ENCODE results near the gene TRIM21.
"Not testable (repeated sequence)": the region's sequence is repeated elsewhere in the genome, so short reads cannot be mapped to it uniquely, and the experiment has no call there.

Gene TRIM21

GRCh38 chr11:4393209-4393857 is at the start of gene TRIM21:
Gene TRIM21 (minus strand): TSS chr11:4393702. CDS start chr11:4390409, 3,293 bp downstream.
- DNase-seq: peak; percentile 90

- no peak for DNase-seq
Measured at GRCh38 chr11:4441515-4441914, 48.0 kb upstream of the TRIM21 start.

GRCh38 chr11:4436411-4436810 is 42.9 kb upstream of the TRIM21 start:
- no peak for DNase-seq

- no peak for DNase-seq
Measured at GRCh38 chr11:4433856-4434255, 40.4 kb upstream of the TRIM21 start.

- no peak for DNase-seq
Measured at GRCh38 chr11:4430051-4430450, 36.5 kb upstream of the TRIM21 start.

GRCh38 chr11:4418403-4418802 is 24.9 kb upstream of the TRIM21 start:
- no peak for DNase-seq

GRCh38 chr11:4416816-4417215 is 23.3 kb upstream of the TRIM21 start:
- DNase-seq: no peak

GRCh38 chr11:4416306-4416705 is 22.8 kb upstream of the TRIM21 start:
- DNase-seq: no peak

- peak; percentile 41 for DNase-seq
Measured at GRCh38 chr11:4406206-4406605, 12.7 kb upstream of the TRIM21 start.

GRCh38 chr11:4393858-4394223 is 339 bp upstream of the TRIM21 start:
- DNase-seq: no peak

GRCh38 chr11:4388221-4388620 is 5.3 kb downstream of the TRIM21 start:
- no peak for DNase-seq

GRCh38 chr11:4385978-4386740 is 7.3 kb downstream of the TRIM21 start:
- DNase-seq: no peak

GRCh38 chr11:4381901-4382300 is 11.6 kb downstream of the TRIM21 start:
- no peak for DNase-seq

- DNase-seq: no peak
Measured at GRCh38 chr11:4375431-4376140, 17.9 kb downstream of the TRIM21 start.

- DNase-seq: no peak
Measured at GRCh38 chr11:4370166-4370565, 23.3 kb downstream of the TRIM21 start.

GRCh38 chr11:4368286-4368685 is 25.2 kb downstream of the TRIM21 start, which contains the start of gene OR52B4:
Gene OR52B4 (minus strand): TSS chr11:4368386. CDS start chr11:4368295, 91 bp downstream.
- DNase-seq: no peak

- DNase-seq: not testable (repeated sequence)
Measured at GRCh38 chr11:4348142-4348541, 45.4 kb downstream of the TRIM21 start.

GRCh38 chr11:4345366-4345765 is 48.1 kb downstream of the TRIM21 start:
- not testable (repeated sequence) for DNase-seq

Data from DMS53 (cell line).